Activated T-cell treated with anti-CD3 and anti-CD28 coated beads, Interleukin-2, amount 50 U/mL, for 4 hours (primary cell): ENCODE data around the gene PPOX. TPM values are rescaled to one million over a fixed set of nuclear protein-coding genes. Genes with fewer than 3 reads are reported as not detected.
A peak's percentile ranks its signal among the peaks of the same experiment; 100 is the strongest.

Source experiments
- ATAC-seq, 2 donors: fragments of 200-7000 bp; cut with Tn5 transposase; one replicate each; pipeline ENCODE4 v1.10.0; 2021
- DNase-seq: peaks from one replicate; pipeline ENCODE4 v3.0.0-alpha.2; 2020
- H3K27me3 Mint-ChIP-seq: one replicate; pipeline ENCODE4 v1.8.0; 2021; ENCODE audit warnings: low read depth, mixed read lengths
- H3K36me3 Mint-ChIP-seq: one replicate; pipeline ENCODE4 v1.8.0; 2022; ENCODE audit warnings: mixed read lengths; ENCODE audit not compliant: insufficient read depth
- H3K4me1 Mint-ChIP-seq: one replicate; pipeline ENCODE4 v1.8.0; 2021; ENCODE audit warnings: low read depth, mixed read lengths
- H3K4me3 Mint-ChIP-seq: one replicate; pipeline ENCODE4 v1.8.0; 2021; ENCODE audit warnings: mild to moderate bottlenecking, moderate library complexity, mixed read lengths
- H3K9me3 Mint-ChIP-seq: one replicate; pipeline ENCODE4 v1.8.0; 2021; ENCODE audit warnings: mixed read lengths
- total RNA-seq, 3 donors: library from RNA; stranded (reverse); gene quantifications; one replicate each; pipeline ENCODE4 v1.2.1, GENCODE V29; 2021

Gene PPOX
- total RNA-seq, 3 donors from 2014 or later = 10.0 to 13.8 (median 12.8) TPM

DNA sequence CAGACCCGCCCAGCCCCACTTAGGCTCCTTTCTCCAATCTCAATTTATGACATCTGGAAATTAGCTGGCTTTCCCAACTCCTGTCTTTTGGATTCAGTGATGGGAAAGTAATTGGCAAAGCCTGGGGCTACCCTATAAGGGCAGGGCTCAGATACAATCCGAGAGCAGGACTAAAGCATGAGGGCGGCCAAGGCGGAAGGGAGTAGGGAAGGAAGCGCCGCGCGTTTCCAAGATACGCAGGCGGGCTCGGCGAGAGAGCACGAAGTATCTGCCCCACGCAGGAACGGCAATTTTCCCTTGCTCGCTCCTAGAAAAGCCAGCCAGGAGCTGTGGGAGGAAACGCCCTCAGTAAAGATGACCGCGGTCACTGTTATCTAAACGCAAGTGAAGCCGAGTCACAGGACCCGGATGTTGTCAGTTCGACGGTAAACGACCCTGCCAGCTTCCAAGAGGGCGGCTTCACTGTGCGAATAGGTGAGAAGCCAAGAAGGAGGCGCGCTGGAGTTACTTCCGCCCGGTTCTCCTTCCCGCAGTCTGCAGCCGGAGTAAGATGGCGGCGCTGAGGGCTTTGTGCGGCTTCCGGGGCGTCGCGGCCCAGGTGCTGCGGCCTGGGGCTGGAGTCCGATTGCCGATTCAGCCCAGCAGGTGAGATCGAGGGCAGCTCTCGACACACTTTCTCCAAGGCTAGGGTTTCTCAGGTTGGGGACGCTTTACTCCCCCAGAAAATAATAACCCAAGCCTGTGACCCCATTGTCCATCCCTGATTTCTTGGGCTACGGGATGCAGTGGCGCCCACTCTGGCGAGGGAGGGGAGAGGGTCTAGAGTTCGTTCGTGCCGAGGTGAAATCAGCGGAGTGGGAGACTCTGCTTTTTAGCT, 35.8 kb downstream of the PPOX start, which contains the start of gene NDUFS2:
Gene NDUFS2, plus strand, starts transcription at position 532 of the 877 bp plus-strand sequence. Its CDS starts 19 bp downstream, at position 551.
- Mint-ChIP-seq H3K27me3 (no peaks in the 10 kb centered on the region), H3K9me3 (no peaks in the 10 kb centered on the region), H3K4me3 (peak within 1 kb of the TSS; percentile 94), H3K4me1 (peaks cover 65% of the 10 kb centered on the region), H3K36me3 (peaks cover 18% of the 10 kb centered on the region)
- DNase-seq = peak; percentile 93
- ATAC-seq = peak; percentile 99

DNA sequence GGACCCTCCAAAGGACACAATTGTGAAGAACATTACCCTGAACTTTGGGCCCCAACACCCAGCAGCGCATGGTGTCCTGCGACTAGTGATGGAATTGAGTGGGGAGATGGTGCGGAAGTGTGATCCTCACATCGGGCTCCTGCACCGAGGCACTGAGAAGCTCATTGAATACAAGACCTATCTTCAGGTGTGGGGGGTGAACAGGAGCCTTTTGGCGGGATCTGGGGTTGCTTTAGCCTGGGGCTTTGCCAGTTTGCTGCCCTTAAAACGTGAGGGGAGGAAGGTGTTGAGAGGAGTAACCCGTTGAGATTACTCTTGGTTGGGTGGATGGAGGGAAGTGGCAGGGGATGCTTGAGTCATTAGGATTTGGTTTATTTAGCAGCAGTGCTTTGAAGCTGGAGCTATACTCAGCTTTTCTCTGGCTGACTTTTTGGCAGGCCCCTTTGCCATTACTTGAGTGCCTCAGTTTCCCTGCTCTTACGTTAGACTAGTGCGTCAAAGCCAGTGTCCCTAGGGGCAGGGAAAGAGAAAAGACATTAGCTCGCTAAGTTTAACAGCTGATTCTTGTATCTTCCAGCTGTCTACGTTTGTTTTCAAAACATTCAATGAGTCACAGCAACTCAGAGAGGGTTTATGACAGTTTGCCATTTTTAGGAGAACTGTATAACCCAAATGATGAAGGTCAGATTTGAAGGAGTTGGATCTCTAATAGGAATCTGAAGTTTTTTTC, 40.4 kb downstream of the PPOX start:
- Mint-ChIP-seq H3K4me3 (no peak overlapping the region), H3K36me3 (peaks cover 30% of the 10 kb centered on the region), H3K27me3 (no peaks in the 10 kb centered on the region), H3K9me3 (no peaks in the 10 kb centered on the region), H3K4me1 (peaks cover 53% of the 10 kb centered on the region)
- ATAC-seq = no peak
- no peak for DNase-seq

DNA sequence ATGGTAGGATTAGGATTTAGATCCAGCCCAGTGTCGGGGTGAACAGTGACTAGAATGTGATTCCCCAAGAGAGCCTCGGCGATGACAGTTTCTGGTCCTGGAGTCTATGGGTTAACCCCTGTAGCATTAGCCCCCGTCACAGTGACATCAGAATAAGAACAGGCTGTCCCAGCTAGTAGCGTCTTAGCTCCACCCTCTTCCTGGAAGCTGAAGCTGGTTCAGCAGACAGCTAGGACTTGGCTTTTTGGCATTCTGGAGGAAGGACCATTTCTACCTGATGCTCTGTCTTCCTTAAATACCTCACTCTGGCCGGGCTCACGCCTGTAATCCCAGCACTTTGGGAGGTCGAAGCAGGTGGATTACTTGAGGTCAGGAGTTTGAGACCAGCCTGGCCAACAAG, 40.9 kb downstream of the PPOX start:
- peaks cover 47% of the 10 kb centered on the region for H3K4me1 Mint-ChIP-seq
- no peak for ATAC-seq

DNA sequence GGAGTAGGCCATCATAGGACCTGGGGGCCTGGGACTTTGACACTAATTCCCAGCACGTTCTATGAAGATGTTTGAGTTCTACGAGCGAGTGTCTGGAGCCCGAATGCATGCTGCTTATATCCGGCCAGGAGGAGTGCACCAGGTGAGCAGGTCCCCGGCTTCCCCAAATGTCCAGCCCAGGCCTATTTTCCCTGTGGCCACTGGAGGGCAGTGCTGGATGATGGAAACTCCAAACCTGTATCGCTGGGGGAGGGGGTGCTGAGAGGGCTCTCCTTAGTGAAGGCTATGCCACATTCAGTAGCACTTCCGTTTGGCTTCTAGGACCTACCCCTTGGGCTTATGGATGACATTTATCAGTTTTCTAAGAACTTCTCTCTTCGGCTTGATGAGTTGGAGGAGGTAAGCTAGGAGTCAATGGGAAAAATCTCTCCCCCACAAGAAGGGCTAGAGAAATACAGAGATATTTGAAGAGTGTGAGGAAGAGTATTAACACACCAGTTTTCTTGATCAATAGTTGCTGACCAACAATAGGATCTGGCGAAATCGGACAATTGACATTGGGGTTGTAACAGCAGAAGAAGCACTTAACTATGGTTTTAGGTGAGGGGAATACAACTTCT, 43.7 kb downstream of the PPOX start:
- no peak overlapping the region for H3K4me3 Mint-ChIP-seq
- H3K9me3 Mint-ChIP-seq = no peaks in the 10 kb centered on the region
- H3K4me1 Mint-ChIP-seq = peaks cover 28% of the 10 kb centered on the region
- DNase-seq (peak; percentile 56), ATAC-seq (peak; percentile 94 to 96)
- H3K27me3 Mint-ChIP-seq = no peaks in the 10 kb centered on the region
- H3K36me3 Mint-ChIP-seq = peaks cover 47% of the 10 kb centered on the region

More for the DNA sequence above, 40.9 kb downstream of the PPOX start:
- Mint-ChIP-seq H3K27me3 (no peaks in the 10 kb centered on the region), H3K9me3 (no peaks in the 10 kb centered on the region), H3K36me3 (peaks cover 36% of the 10 kb centered on the region), H3K4me3 (no peak overlapping the region)
- no peak for DNase-seq

DNA sequence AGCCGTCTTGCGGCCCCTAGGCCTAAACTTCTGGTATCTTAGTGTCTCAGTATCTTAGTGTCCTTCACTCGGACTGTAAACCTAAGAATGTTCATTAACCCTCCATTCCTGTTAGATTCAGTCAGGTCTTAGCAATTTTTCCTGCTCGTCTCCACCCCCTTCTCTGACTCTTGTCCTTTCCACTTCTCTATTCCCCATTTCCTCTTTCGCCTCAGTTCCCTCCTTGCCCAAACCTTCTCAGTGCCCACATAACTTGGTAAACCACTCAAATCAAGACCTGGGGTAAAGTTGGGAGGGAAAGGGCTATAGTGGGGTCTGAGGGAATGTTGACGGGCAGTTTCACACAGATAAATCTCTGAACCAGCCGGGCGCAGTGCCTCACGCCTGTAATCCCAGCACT, 48.1 kb downstream of the PPOX start:
- Mint-ChIP-seq H3K9me3 (no peaks in the 10 kb centered on the region), H3K4me1 (peaks cover 44% of the 10 kb centered on the region), H3K4me3 (no peak overlapping the region), H3K27me3 (no peaks in the 10 kb centered on the region), H3K36me3 (peaks cover 36% of the 10 kb centered on the region)
- ATAC-seq = no peak
- DNase-seq = no peak

DNA sequence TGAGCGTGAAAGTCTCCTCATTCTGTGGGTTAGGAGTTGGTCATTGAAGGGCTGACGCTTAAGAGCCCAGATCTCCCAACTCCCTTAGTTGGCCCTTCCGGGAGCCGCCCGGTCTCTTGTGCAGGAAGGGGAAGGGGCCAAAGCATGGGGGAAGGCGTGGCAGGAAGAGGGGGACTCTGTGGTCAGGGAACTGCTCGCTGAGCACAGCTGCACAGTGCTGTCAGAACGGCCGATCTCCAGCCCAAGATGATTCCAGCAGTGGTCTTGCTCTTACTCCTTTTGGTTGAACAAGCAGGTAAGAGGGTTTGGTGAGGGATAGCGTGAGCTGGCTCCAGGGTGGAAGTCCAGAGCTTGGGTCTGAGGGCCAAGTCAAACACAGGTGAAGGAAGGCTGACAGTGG, 48.9 kb downstream of the PPOX start, which contains the start of gene FCER1G:
Gene FCER1G, plus strand, starts transcription at position 220 of the 400 bp plus-strand sequence. Its CDS starts 27 bp downstream, at position 247.
- no peak for ATAC-seq
- peaks cover 29% of the 10 kb centered on the region for H3K36me3 Mint-ChIP-seq
- H3K4me1 Mint-ChIP-seq = peaks cover 41% of the 10 kb centered on the region

DNA sequence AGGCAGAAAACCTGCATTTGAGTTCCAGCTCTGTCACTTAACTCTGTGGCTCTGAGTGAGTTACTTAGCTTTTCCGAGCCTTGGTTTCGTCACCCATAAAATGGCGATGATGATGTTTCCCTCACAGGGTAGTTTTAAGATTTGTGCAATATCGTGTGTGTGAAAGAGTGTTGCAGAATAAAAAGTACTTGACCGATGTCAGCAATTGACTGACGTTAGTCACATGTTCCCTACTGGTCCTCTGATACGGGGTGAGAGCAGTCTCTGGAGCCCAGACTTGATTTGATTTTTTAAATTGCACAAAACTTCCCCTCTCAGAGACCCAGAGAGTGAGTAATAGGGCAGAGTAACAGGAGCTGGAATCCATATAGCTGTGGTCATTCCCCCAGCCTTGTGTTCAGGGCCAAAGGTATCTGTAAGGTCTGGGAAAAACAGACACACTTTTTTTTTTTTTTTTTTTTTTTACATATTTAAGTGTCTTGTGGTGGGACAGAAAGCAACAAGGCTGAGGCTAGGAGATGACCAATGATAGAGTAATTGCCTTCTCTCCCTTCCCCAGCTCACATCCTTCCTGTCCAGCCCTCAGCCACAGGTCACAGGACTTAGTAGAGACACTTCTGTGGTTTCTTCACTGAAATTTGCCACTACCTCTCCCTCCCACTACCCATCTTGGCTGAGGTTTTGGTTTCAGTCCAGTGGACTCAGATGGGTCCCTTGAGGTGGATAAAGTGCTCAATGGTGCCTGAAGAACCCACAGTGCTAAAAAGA, 50.9 kb downstream of the PPOX start:
- ATAC-seq = peak; percentile 19 to 25
- H3K9me3 Mint-ChIP-seq = no peaks in the 10 kb centered on the region
- no peak for DNase-seq
- H3K4me3 Mint-ChIP-seq = peak overlapping the region; percentile 59
- peaks cover 22% of the 10 kb centered on the region for H3K36me3 Mint-ChIP-seq
- no peaks in the 10 kb centered on the region for H3K27me3 Mint-ChIP-seq
- peaks cover 44% of the 10 kb centered on the region for H3K4me1 Mint-ChIP-seq

More for the DNA sequence above, 48.9 kb downstream of the PPOX start, which contains the start of gene FCER1G:
- Mint-ChIP-seq H3K4me3 (peak within 1 kb of the TSS; percentile 63), H3K9me3 (no peaks in the 10 kb centered on the region), H3K27me3 (no peaks in the 10 kb centered on the region)
- DNase-seq = no peak

DNA sequence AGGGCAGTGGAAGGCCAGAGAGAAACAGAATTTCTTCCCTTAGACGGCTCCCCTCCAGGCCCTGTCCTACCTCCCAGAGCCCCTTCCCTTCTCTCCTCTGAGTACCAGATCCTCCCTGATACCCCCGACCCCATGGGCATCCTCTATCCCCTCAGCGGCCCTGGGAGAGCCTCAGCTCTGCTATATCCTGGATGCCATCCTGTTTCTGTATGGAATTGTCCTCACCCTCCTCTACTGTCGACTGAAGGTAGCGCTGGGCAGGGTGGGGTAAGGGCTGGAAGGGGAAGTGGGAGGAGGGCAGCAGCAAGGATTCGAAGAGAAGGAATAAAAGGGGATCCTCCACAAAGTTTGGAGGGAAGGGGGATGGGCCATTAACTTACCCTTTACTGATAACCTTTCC, 51.6 kb downstream of the PPOX start:
- Mint-ChIP-seq H3K4me1 (peaks cover 44% of the 10 kb centered on the region), H3K9me3 (no peaks in the 10 kb centered on the region), H3K36me3 (peaks cover 19% of the 10 kb centered on the region), H3K27me3 (no peaks in the 10 kb centered on the region), H3K4me3 (no peak overlapping the region)
- no peak for ATAC-seq
- no peak for DNase-seq

DNA sequence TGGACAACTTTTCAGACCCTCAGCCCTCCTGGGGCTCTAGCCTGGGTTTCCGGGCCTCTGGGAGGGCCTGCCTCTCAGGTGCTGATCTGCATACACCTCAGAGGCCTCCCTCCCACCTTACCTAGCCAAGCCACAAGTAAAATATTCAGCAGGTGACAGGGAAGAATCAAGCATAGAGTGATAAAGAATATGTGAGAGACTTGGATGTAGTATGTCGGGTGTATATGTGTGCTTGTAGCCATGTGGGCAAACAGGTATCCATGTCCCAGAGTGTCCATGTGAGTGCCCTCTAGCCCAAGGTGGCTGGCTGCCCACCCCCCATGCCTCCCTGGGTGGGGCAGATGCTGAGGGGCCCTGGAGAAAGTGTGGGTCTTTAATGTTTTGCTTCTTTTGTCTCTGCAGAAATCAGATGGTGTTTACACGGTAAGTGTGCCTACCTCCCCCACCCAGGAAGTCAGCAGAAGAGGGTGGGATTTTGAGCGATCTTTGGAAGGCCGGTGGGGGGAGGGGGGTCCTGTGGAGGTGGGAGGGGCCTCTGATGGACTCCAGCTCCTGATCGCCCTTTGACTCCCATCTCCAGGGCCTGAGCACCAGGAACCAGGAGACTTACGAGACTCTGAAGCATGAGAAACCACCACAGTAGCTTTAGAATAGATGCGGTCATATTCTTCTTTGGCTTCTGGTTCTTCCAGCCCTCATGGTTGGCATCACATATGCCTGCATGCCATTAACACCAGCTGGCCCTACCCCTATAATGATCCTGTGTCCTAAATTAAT, 52.3 kb downstream of the PPOX start:
- no peak for DNase-seq
- H3K9me3 Mint-ChIP-seq = no peaks in the 10 kb centered on the region
- peaks cover 44% of the 10 kb centered on the region for H3K4me1 Mint-ChIP-seq
- ATAC-seq = no peak
- peaks cover 14% of the 10 kb centered on the region for H3K36me3 Mint-ChIP-seq
- no peak overlapping the region for H3K4me3 Mint-ChIP-seq
- H3K27me3 Mint-ChIP-seq = peaks cover 1% of the 10 kb centered on the region

DNA sequence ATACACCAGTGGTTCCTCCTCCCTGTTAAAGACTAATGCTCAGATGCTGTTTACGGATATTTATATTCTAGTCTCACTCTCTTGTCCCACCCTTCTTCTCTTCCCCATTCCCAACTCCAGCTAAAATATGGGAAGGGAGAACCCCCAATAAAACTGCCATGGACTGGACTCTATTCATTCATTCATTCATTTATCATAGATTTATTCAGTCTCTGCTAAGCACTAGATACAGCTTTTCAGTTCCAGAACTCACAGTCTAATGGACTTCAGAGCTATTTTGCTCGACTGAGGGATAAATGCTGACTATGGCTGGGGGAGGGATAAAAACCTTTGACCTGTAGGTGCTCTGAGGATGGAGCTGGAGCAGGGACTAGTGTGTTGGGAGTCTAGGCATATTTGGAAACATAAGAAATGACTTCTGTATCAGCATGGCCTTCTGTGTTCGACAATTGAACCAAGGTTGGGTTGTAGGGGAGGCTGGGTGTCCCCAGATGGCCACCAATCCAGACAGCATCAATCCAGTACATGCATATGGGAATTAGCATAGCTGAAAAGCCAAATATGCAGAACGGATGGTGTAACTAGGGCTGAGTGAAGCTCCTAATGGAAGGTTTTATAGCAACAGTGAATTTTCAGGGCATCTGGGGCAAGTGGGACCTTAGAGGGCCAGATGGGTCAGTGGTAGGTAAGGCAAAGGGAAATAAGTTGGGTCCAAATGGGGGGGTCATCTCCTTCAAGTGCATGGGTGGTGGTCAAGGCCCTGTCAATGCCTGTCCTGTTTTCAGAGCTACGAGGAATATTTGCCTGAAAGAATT, 53.1 kb downstream of the PPOX start:
- no peak for ATAC-seq
- Mint-ChIP-seq H3K4me1 (peaks cover 44% of the 10 kb centered on the region), H3K4me3 (no peak overlapping the region), H3K36me3 (peaks cover 8% of the 10 kb centered on the region), H3K27me3 (peaks cover 1% of the 10 kb centered on the region), H3K9me3 (no peaks in the 10 kb centered on the region)
- no peak for DNase-seq

DNA sequence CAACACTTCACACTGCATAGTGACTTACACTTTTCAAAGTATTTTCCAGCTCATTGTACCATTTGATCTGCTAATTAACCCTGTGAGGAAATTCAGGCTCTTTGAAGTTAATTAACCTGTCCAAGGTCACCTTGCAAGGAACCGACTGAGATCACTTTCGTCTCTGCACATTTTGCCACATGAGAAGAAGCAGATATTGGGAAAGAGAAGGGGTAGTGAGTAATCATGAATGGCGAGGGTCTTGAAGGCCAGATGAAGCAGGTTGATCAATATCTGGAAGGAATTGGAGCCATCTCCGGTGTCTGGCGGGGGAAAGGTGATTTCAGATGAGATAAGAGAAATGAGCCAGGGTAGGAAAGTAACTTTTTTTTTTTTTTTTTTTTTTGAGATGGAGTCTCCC, 53.8 kb downstream of the PPOX start:
- ATAC-seq = no peak

More for the DNA sequence above, 53.8 kb downstream of the PPOX start:
- Mint-ChIP-seq H3K36me3 (peaks cover 3% of the 10 kb centered on the region), H3K27me3 (peaks cover 1% of the 10 kb centered on the region), H3K9me3 (no peaks in the 10 kb centered on the region), H3K4me3 (no peak overlapping the region), H3K4me1 (peaks cover 40% of the 10 kb centered on the region)
- no peak for DNase-seq
